CD4-positive, alpha-beta T cell treated with Interferon alpha-2 for 1 hour (primary cell): Measurements from ENCODE around the gene ARL11.

ENCODE experiments used
- DNase-seq, 2 donors: peaks; one replicate each; pipeline ENCODE4 v3.0.0-alpha.2; 2020 to 2022

The ARL11 gene

GRCh38 chr13:49615836-49616675 lies 12.3 kb upstream of the ARL11 start:
- no peak for DNase-seq

- no peak for DNase-seq
These were observed 11.6 kb upstream of the ARL11 start for GRCh38 chr13:49616676-49617065.

GRCh38 chr13:49620170-49620621 lies 8.1 kb upstream of the ARL11 start:
- no peak for DNase-seq

GRCh38 chr13:49622174-49622946 lies 5.9 kb upstream of the ARL11 start:
- DNase-seq: no peak

GRCh38 chr13:49624229-49624628 lies 4.1 kb upstream of the ARL11 start:
- DNase-seq: no peak

- DNase-seq: no peak
These were observed 2.8 kb upstream of the ARL11 start for GRCh38 chr13:49625392-49626079.

GRCh38 chr13:49629196-49629938 lies 1.1 kb downstream of the ARL11 start:
- no peak for DNase-seq

GRCh38 chr13:49629947-49630346 lies 1.6 kb downstream of the ARL11 start:
- no peak for DNase-seq

GRCh38 chr13:49630580-49630979 lies 2.3 kb downstream of the ARL11 start:
- DNase-seq: no peak

GRCh38 chr13:49632156-49632555 lies 3.8 kb downstream of the ARL11 start:
- DNase-seq: no peak

GRCh38 chr13:49633710-49634109 lies 5.4 kb downstream of the ARL11 start:
- no peak for DNase-seq

- DNase-seq: peak; percentile 34 to 67
These were observed 7.5 kb downstream of the ARL11 start for GRCh38 chr13:49635599-49636433.

- no peak for DNase-seq
These were observed 8.4 kb downstream of the ARL11 start for GRCh38 chr13:49636705-49637104.

GRCh38 chr13:49638030-49638743 lies 9.9 kb downstream of the ARL11 start:
- no peak for DNase-seq

- DNase-seq: no peak
These were observed 10.4 kb downstream of the ARL11 start for GRCh38 chr13:49638744-49639072.

GRCh38 chr13:49641801-49642291 lies 13.5 kb downstream of the ARL11 start:
- peak; percentile 7 to 63 for DNase-seq

- DNase-seq: peak in 1 of 2 donors; percentile 18
These were observed 14.8 kb downstream of the ARL11 start for GRCh38 chr13:49643035-49643646.

GRCh38 chr13:49645451-49645850 lies 17.1 kb downstream of the ARL11 start:
- DNase-seq: no peak

GRCh38 chr13:49646688-49647087 lies 18.4 kb downstream of the ARL11 start:
- no peak for DNase-seq

GRCh38 chr13:49649244-49649962 lies 21.1 kb downstream of the ARL11 start:
- no peak for DNase-seq
